ENCODE data around the gene IL1RAPL1. TPM values are rescaled to one million over a fixed set of nuclear protein-coding genes. Genes with fewer than 3 reads are reported as not detected.

IL1RAPL1 gene
- total RNA-seq, 3 donors from 2014 or later: 0.34 to 0.79 TPM; not detected in 1

GRCh38 chrX:29242856-29243255 is 655.6 kb downstream of the IL1RAPL1 start:
- H3K4me1 ChIP-seq (ENCODE audit: low read depth): no peaks in the 10 kb centered on the region
- ATAC-seq: no peak
- no peaks in the 10 kb centered on the region for H3K36me3 ChIP-seq (ENCODE audit: low read depth)
- intact Hi-C loops (cut with DNase I, micrococcal nuclease): no loop called here
- no peak for TF ChIP-seq CTCF (IDR thresholded peaks at IDR 0.05)
- no peaks in the 10 kb centered on the region for H3K9me3 ChIP-seq
- no peak overlapping the region for H3K4me3 ChIP-seq
- DNase-seq: no peak

GRCh38 chrX:29243942-29244341 is 656.7 kb downstream of the IL1RAPL1 start:
- ATAC-seq (no peak), DNase-seq (no peak)
- H3K9me3 ChIP-seq: no peaks in the 10 kb centered on the region
- H3K4me3 ChIP-seq: no peak overlapping the region
- no peaks in the 10 kb centered on the region for H3K36me3 ChIP-seq (ENCODE audit: low read depth)
- intact Hi-C loops (cut with DNase I, micrococcal nuclease): no loop called here
- no peak for TF ChIP-seq CTCF (IDR thresholded peaks at IDR 0.05)
- H3K4me1 ChIP-seq (ENCODE audit: low read depth): no peaks in the 10 kb centered on the region

GRCh38 chrX:29254515-29254914 is 667.3 kb downstream of the IL1RAPL1 start:
- intact Hi-C loops (cut with DNase I, micrococcal nuclease): no loop called here
- ATAC-seq: no peak
- H3K36me3 ChIP-seq (ENCODE audit: low read depth): no peaks in the 10 kb centered on the region
- no peaks in the 10 kb centered on the region for H3K9me3 ChIP-seq
- no peak overlapping the region for H3K4me3 ChIP-seq
- no peak for TF ChIP-seq CTCF (IDR thresholded peaks at IDR 0.05)
- H3K4me1 ChIP-seq (ENCODE audit: low read depth): no peaks in the 10 kb centered on the region
- DNase-seq: no peak

- TF ChIP-seq CTCF (IDR thresholded peaks at IDR 0.05): no peak
- no peaks in the 10 kb centered on the region for H3K9me3 ChIP-seq
- intact Hi-C loops (cut with DNase I, micrococcal nuclease): no loop called here
- DNase-seq (no peak), ATAC-seq (no peak)
- H3K36me3 ChIP-seq (ENCODE audit: low read depth): no peaks in the 10 kb centered on the region
- no peak overlapping the region for H3K4me3 ChIP-seq
- H3K4me1 ChIP-seq (ENCODE audit: low read depth): no peaks in the 10 kb centered on the region
Measured at GRCh38 chrX:29257521-29257920, 670.3 kb downstream of the IL1RAPL1 start.

- no peaks in the 10 kb centered on the region for H3K36me3 ChIP-seq (ENCODE audit: low read depth)
Measured at GRCh38 chrX:29269390-29269789, 682.1 kb downstream of the IL1RAPL1 start.

More at GRCh38 chrX:29269390-29269789, 682.1 kb downstream of the IL1RAPL1 start:
- H3K4me1 ChIP-seq (ENCODE audit: low read depth): no peaks in the 10 kb centered on the region
- intact Hi-C loops (cut with DNase I, micrococcal nuclease): no loop called here
- no peak for DNase-seq
- H3K9me3 ChIP-seq: no peaks in the 10 kb centered on the region
- TF ChIP-seq CTCF (IDR thresholded peaks at IDR 0.05): no peak
- ATAC-seq: no peak
- no peak overlapping the region for H3K4me3 ChIP-seq

Measured in mucosa of descending colon (tissue), 3 donors.